ENCODE results near the gene EIF5B. TPM values are rescaled to one million over a fixed set of nuclear protein-coding genes. Genes with fewer than 3 reads are reported as not detected.
"Not testable (repeated sequence)": the region's sequence is repeated elsewhere in the genome, so short reads cannot be mapped to it uniquely, and the experiment has no call there.

EIF5B gene
- total RNA-seq, 1 donor from 2014 or later, result 65.6 TPM

DNA sequence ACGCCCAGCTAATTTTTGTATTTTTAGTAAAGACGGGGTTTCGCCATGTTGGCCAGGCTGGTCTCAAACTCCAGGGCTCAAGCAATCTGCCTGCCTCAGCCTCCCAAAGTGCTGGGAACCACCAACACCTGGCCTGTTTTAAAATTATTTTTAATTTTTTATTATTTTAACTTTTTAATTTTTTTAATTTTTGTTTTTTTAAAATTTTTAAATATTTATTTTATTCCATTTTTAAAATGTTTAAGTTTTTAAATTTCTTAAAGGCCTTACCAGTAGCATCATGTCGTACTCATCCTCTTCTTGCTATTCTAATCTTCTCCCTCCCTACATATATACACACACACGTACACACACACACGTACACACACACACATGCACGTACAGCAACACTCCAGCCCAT, 37.6 kb upstream of the EIF5B start:
- FAIRE-seq, result no peak
- H3K4me1 Mint-ChIP-seq (ENCODE audit: low read depth, unreplicated experiment), result no peaks in the 10 kb centered on the region
- H3K9me3 Mint-ChIP-seq (ENCODE audit: unreplicated experiment), result no peaks in the 10 kb centered on the region
- Histone ChIP-seq H3K27me3 (ENCODE audit: insufficient read depth, low read length) (no peaks in the 10 kb centered on the region), H2AFZ (ENCODE audit: low read depth, low read length) (no peak overlapping the region), H3K9ac (ENCODE audit: low read length) (no peak overlapping the region), H3K79me2 (ENCODE audit: insufficient read depth, low read length) (no peaks in the 10 kb centered on the region), H3K9me3 (ENCODE audit: insufficient read depth, low read depth, low read length) (no peaks in the 10 kb centered on the region), H3K4me1 (ENCODE audit: insufficient read depth, low read length) (no peaks in the 10 kb centered on the region), H3K27ac (ENCODE audit: low read depth, low read length) (no peak overlapping the region), H3K4me3 (ENCODE audit: insufficient read depth, low read depth, low read length) (no peak overlapping the region), H3K4me2 (ENCODE audit: low read length) (no peak overlapping the region), H4K20me1 (ENCODE audit: insufficient read depth, low read length) (no peaks in the 10 kb centered on the region), H3K36me3 (ENCODE audit: insufficient read depth, low read length) (no peaks in the 10 kb centered on the region)
- peaks cover 21% of the 10 kb centered on the region for H3K36me3 Mint-ChIP-seq (ENCODE audit: low read depth, unreplicated experiment)
- TF ChIP-seq, protein P1, sequence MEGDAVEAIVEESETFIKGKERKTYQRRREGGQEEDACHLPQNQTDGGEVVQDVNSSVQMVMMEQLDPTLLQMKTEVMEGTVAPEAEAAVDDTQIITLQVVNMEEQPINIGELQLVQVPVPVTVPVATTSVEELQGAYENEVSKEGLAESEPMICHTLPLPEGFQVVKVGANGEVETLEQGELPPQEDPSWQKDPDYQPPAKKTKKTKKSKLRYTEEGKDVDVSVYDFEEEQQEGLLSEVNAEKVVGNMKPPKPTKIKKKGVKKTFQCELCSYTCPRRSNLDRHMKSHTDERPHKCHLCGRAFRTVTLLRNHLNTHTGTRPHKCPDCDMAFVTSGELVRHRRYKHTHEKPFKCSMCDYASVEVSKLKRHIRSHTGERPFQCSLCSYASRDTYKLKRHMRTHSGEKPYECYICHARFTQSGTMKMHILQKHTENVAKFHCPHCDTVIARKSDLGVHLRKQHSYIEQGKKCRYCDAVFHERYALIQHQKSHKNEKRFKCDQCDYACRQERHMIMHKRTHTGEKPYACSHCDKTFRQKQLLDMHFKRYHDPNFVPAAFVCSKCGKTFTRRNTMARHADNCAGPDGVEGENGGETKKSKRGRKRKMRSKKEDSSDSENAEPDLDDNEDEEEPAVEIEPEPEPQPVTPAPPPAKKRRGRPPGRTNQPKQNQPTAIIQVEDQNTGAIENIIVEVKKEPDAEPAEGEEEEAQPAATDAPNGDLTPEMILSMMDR (IDR thresholded peaks at IDR 0.05; ENCODE audit: insufficient read depth, low read depth, low read length), result no peak
- TF ChIP-seq EZH2 (IDR thresholded peaks at IDR 0.05; ENCODE audit: insufficient read depth, low read length), result no peak
- H3K27me3 Mint-ChIP-seq (ENCODE audit: low read depth, unreplicated experiment), result no peaks in the 10 kb centered on the region
- no peak overlapping the region for H3K27ac Mint-ChIP-seq (ENCODE audit: unreplicated experiment)
- no peak for DNase-seq (ENCODE audit: low read depth)
- H3K4me3 Mint-ChIP-seq (ENCODE audit: unreplicated experiment), result no peak overlapping the region

DNA sequence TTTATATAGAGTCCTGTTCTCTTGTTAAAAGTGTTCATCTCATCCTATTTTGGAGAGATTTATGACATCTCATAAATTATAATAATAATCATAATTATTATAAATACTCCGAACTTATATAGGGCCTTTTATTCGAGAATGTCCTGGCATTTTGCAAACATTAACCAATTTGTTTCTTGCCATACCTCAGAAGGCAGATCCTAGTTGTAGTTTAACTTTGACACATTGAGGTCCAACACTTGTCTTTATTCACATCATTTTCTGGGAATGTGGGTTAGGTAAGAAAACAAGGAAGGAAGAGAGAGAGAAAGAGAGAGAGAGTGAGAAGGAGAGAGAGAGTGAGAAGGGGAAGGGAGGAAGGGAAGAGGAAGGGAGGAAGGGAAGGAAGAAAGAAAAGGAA, 36.1 kb upstream of the EIF5B start, which contains the start of gene LYG1:
Gene LYG1, minus strand, starts transcription at position 101 of the 400 bp plus-strand sequence. CDS start 5,527 bp downstream, outside the sequence.
- H4K20me1 ChIP-seq (ENCODE audit: insufficient read depth, low read length); H3K9me3 Mint-ChIP-seq (ENCODE audit: unreplicated experiment); H3K36me3 ChIP-seq (ENCODE audit: insufficient read depth, low read length); H3K27ac ChIP-seq (ENCODE audit: low read depth, low read length); H3K27me3 Mint-ChIP-seq (ENCODE audit: low read depth, unreplicated experiment); H3K4me1 ChIP-seq (ENCODE audit: insufficient read depth, low read length); DNase-seq (ENCODE audit: low read depth); H2AFZ ChIP-seq (ENCODE audit: low read depth, low read length); H3K27me3 ChIP-seq (ENCODE audit: insufficient read depth, low read length); H3K79me2 ChIP-seq (ENCODE audit: insufficient read depth, low read length); FAIRE-seq; H3K27ac Mint-ChIP-seq (ENCODE audit: unreplicated experiment); H3K4me3 Mint-ChIP-seq (ENCODE audit: unreplicated experiment); H3K4me2 ChIP-seq (ENCODE audit: low read length); H3K4me1 Mint-ChIP-seq (ENCODE audit: low read depth, unreplicated experiment); H3K9me3 ChIP-seq (ENCODE audit: insufficient read depth, low read depth, low read length); H3K9ac ChIP-seq (ENCODE audit: low read length); H3K4me3 ChIP-seq (ENCODE audit: insufficient read depth, low read depth, low read length): not testable (repeated sequence)
- peaks cover 22% of the 10 kb centered on the region for H3K36me3 Mint-ChIP-seq (ENCODE audit: low read depth, unreplicated experiment)

DNA sequence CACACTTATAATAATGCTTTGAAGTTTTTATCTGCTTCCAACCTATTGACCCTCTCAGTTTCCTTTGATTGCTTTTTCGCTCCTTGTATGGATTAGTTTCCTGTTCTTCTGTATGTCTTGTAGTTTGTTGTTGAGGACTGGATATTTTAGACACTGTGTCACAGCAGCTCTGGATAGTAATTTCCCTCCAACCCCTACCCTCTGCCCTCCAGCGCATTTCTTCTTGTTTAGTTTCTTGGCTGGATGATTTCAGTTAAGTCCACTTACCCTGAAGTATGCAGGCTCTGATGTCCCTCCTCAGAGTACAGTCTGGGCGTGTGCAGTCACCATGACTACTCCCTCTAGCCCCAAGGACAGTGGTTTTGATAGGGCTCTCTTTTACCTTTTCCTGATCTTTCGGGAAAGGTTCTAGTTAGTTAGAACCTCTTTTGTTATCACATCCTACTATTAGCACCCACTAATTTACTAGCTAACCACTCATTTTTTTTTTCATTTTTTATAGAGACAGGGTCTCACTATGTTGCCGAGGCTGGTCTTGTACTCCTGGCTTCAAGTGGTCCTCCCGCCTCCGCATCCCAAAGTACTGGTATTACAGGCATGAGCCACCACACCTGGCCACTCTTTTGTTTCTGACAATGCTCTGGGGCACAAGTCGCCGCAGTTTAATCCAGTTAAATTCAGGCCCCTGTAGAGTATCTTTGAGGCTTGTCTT, 19.9 kb upstream of the EIF5B start:
- Histone ChIP-seq H3K36me3 (ENCODE audit: insufficient read depth, low read length) (peaks cover 26% of the 10 kb centered on the region), H3K9ac (ENCODE audit: low read length) (no peak overlapping the region), H3K4me1 (ENCODE audit: insufficient read depth, low read length) (no peaks in the 10 kb centered on the region), H3K4me2 (ENCODE audit: low read length) (no peak overlapping the region), H2AFZ (ENCODE audit: low read depth, low read length) (no peak overlapping the region), H3K27ac (ENCODE audit: low read depth, low read length) (no peak overlapping the region), H3K9me3 (ENCODE audit: insufficient read depth, low read depth, low read length) (no peaks in the 10 kb centered on the region), H3K79me2 (ENCODE audit: insufficient read depth, low read length) (peaks cover 3% of the 10 kb centered on the region), H4K20me1 (ENCODE audit: insufficient read depth, low read length) (peaks cover 10% of the 10 kb centered on the region), H3K4me3 (ENCODE audit: insufficient read depth, low read depth, low read length) (no peak overlapping the region), H3K27me3 (ENCODE audit: insufficient read depth, low read length) (no peaks in the 10 kb centered on the region)
- no peak overlapping the region for H3K4me3 Mint-ChIP-seq (ENCODE audit: unreplicated experiment)
- H3K9me3 Mint-ChIP-seq (ENCODE audit: unreplicated experiment), result no peaks in the 10 kb centered on the region
- no peak overlapping the region for H3K27ac Mint-ChIP-seq (ENCODE audit: unreplicated experiment)
- DNase-seq (ENCODE audit: low read depth), result no peak
- no peak for FAIRE-seq
- H3K4me1 Mint-ChIP-seq (ENCODE audit: low read depth, unreplicated experiment), result no peaks in the 10 kb centered on the region
- TF ChIP-seq, protein P1 (IDR thresholded peaks at IDR 0.05; ENCODE audit: insufficient read depth, low read depth, low read length), result no peak
- no peak for TF ChIP-seq EZH2 (IDR thresholded peaks at IDR 0.05; ENCODE audit: insufficient read depth, low read length)
- H3K36me3 Mint-ChIP-seq (ENCODE audit: low read depth, unreplicated experiment), result peaks cover 16% of the 10 kb centered on the region
- H3K27me3 Mint-ChIP-seq (ENCODE audit: low read depth, unreplicated experiment), result no peaks in the 10 kb centered on the region

GRCh38 chr2:99317873-99318200, 19.4 kb upstream of the EIF5B start:
- H3K9me3 Mint-ChIP-seq (ENCODE audit: unreplicated experiment); H3K9me3 ChIP-seq (ENCODE audit: insufficient read depth, low read depth, low read length); H3K4me1 ChIP-seq (ENCODE audit: insufficient read depth, low read length); H3K27me3 ChIP-seq (ENCODE audit: insufficient read depth, low read length); H3K4me2 ChIP-seq (ENCODE audit: low read length); H3K27ac ChIP-seq (ENCODE audit: low read depth, low read length); H3K79me2 ChIP-seq (ENCODE audit: insufficient read depth, low read length); H3K27me3 Mint-ChIP-seq (ENCODE audit: low read depth, unreplicated experiment); H3K9ac ChIP-seq (ENCODE audit: low read length); H3K4me1 Mint-ChIP-seq (ENCODE audit: low read depth, unreplicated experiment); H3K27ac Mint-ChIP-seq (ENCODE audit: unreplicated experiment); H3K4me3 ChIP-seq (ENCODE audit: insufficient read depth, low read depth, low read length); H2AFZ ChIP-seq (ENCODE audit: low read depth, low read length); FAIRE-seq; H3K4me3 Mint-ChIP-seq (ENCODE audit: unreplicated experiment); DNase-seq (ENCODE audit: low read depth): not testable (repeated sequence)
- H3K36me3 Mint-ChIP-seq (ENCODE audit: low read depth, unreplicated experiment), result peaks cover 16% of the 10 kb centered on the region
- Histone ChIP-seq H4K20me1 (ENCODE audit: insufficient read depth, low read length) (peaks cover 10% of the 10 kb centered on the region), H3K36me3 (ENCODE audit: insufficient read depth, low read length) (peaks cover 29% of the 10 kb centered on the region)

Measured in astrocyte (in vitro differentiated cells and primary cell).